ENCODE data around the gene SNX21.

DNA sequence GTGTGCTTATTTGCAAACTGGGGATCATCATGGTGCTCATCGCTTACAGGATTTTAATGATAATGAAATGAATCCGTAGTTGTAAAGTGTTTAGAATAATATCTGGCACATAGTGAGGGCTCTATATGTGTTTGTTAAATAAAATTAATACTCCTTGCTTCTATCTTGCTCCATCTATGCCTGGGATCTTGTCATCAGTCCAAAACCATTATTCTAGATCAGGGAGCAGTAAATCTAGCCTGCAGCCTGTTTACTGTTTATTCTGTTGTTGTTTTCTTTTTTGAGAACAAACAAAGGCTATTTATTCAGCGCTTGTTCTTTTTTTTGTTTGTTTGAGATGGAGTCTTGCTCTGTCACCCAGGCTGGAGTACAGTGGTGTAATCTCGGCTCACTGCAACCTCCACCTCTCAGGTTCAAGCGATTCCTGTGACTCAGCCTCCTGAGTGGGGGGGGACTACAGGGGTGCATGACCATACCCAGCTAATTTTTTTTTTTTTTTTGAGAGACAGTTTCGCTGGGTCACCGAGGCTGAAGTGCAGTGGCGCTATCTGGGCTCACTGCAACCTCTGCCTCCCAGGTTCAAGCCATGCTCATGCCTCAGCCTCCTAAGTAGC lies 15.5 kb downstream of the SNX21 start:
- no peak for TF ChIP-seq CTCF (IDR thresholded peaks at IDR 0.05)
- no peak for TF ChIP-seq POLR2A (IDR thresholded peaks at IDR 0.05)

Measured in uterus (tissue), 2 donors.